GM12891 (cell line): ENCODE results near the gene HMCN1.

Experiments used
- PAX5 ChIP-seq: IDR thresholded peaks from 2 replicates; pipeline ENCODE4 v1.6.1; 2011; ENCODE audit warnings: low read length, moderate library complexity, mild to moderate bottlenecking; ENCODE audit not compliant: insufficient read depth, severe bottlenecking
- POLR2A ChIP-seq: IDR thresholded peaks from 2 replicates; pipeline ENCODE4 v1.6.1; 2011; ENCODE audit warnings: low read depth, low read length, control low read depth
- POLR2AphosphoS5 ChIP-seq: IDR thresholded peaks from 2 replicates; pipeline ENCODE4 v1.6.1; 2011; ENCODE audit warnings: low read depth, low read length, control low read depth
- POU2F2 ChIP-seq: IDR thresholded peaks from 2 replicates; pipeline ENCODE4 v1.6.1; 2011; ENCODE audit warnings: low read depth, mild to moderate bottlenecking, control low read depth, low read length, moderate library complexity
- SPI1 ChIP-seq: IDR thresholded peaks from 2 replicates; pipeline ENCODE4 v1.6.1; 2011; ENCODE audit warnings: low read depth, low read length, control low read depth
- TAF1 ChIP-seq: IDR thresholded peaks from 2 replicates; pipeline ENCODE4 v1.6.1; 2011; ENCODE audit warnings: low read depth, low read length, control low read depth

GRCh38 chr1:185722098-185722497 lies 12.1 kb upstream of the HMCN1 start:
- TF ChIP-seq TAF1 = no peak
- TF ChIP-seq POLR2A = no peak
- TF ChIP-seq POLR2AphosphoS5 = no peak
- no peak for TF ChIP-seq SPI1
- no peak for TF ChIP-seq POU2F2
- TF ChIP-seq PAX5 = no peak
